ENCODE results near the gene ANKMY1.

- TF ChIP-seq CTCF (IDR thresholded peaks at IDR 0.05) (no peak), POLR2A (IDR thresholded peaks at IDR 0.05; ENCODE audit: low read depth) (no peak)
Measured at GRCh38 chr2:240460253-240460711, 97.5 kb downstream of the ANKMY1 start.
